Esophagus squamous epithelium (tissue), 4 donors: ENCODE data around the gene NEDD4L.

Experiments
- POLR2A ChIP-seq, 4 donors: fragments of 450-650 bp; IDR thresholded peaks; one replicate each; pipeline ENCODE4 v1.6.1; 2017; ENCODE audit warnings: antibody characterized with exemption in 4 of 4, mild to moderate bottlenecking in 4 of 4, moderate library complexity in 3 of 4
- TF ChIP-seq, protein P1 (sequence below), 6 experiments: fragments of 450-650 bp in 4 of 6; fragments of 200-600 bp in 2 of 6; sonication (generic) in 2 of 6; IDR thresholded peaks; one replicate each; pipeline ENCODE4 v1.5.1; 2016 to 2019; ENCODE audit warnings: antibody characterized with exemption in 6 of 6, mild to moderate bottlenecking in 4 of 6, moderate library complexity in 4 of 6

DNA sequence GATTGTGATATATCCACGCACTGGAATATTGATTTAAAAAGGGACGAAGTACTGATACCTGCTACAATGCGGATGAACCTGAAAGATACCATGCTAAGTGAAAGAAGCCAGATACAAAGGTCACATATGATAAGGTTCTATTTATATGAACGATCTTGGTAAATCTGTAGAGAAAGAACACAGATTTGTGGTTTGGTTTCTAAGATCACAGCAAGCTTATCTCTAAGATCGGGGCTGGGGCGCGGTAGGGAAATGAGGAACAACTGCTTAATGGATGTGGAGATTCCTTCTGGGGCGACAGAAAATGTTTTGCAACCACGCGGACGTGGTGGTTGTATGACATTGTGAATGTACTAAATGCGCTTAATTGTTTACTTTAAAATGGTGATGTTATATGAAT lies 60.1 kb downstream of the NEDD4L start:
- TF ChIP-seq, protein P1, sequence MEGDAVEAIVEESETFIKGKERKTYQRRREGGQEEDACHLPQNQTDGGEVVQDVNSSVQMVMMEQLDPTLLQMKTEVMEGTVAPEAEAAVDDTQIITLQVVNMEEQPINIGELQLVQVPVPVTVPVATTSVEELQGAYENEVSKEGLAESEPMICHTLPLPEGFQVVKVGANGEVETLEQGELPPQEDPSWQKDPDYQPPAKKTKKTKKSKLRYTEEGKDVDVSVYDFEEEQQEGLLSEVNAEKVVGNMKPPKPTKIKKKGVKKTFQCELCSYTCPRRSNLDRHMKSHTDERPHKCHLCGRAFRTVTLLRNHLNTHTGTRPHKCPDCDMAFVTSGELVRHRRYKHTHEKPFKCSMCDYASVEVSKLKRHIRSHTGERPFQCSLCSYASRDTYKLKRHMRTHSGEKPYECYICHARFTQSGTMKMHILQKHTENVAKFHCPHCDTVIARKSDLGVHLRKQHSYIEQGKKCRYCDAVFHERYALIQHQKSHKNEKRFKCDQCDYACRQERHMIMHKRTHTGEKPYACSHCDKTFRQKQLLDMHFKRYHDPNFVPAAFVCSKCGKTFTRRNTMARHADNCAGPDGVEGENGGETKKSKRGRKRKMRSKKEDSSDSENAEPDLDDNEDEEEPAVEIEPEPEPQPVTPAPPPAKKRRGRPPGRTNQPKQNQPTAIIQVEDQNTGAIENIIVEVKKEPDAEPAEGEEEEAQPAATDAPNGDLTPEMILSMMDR (IDR thresholded peaks at IDR 0.05) = no peak
- TF ChIP-seq POLR2A (IDR thresholded peaks at IDR 0.05) = no peak
